ENCODE measurements around the gene CMC1. TPM values are rescaled to one million over a fixed set of nuclear protein-coding genes. Genes with fewer than 3 reads are reported as not detected.

The CMC1 gene
- total RNA-seq, 1 experiment from 2014 or later, result 16.5 TPM

- Histone ChIP-seq H3K23me2 (ENCODE audit: insufficient read length, low read depth, low read length, poor library complexity, severe bottlenecking) (peaks cover 6% of the 10 kb centered on the region), H3K4me2 (ENCODE audit: insufficient read depth, insufficient read length, low read length) (no peak overlapping the region), H3K79me1 (ENCODE audit: insufficient read depth, low read depth, low read length, poor library complexity, severe bottlenecking) (no peaks in the 10 kb centered on the region), H3K27ac (ENCODE audit: insufficient read length, low read depth, low read length) (no peak overlapping the region), H3T11ph (ENCODE audit: low read length) (no peak overlapping the region), H4K5ac (ENCODE audit: insufficient read length, low read depth, low read length) (no peak overlapping the region), H2BK20ac (ENCODE audit: low read depth, low read length, poor library complexity, severe bottlenecking) (no peak overlapping the region), H3K56ac (ENCODE audit: insufficient read length, low read depth, low read length) (no peak overlapping the region), H2BK12ac (ENCODE audit: insufficient read length, low read depth, low read length) (no peak overlapping the region), H2BK120ac (ENCODE audit: low read depth, low read length, poor library complexity, severe bottlenecking) (no peak overlapping the region), H2AK5ac (ENCODE audit: insufficient read length, low read length) (no peak overlapping the region), H4K8ac (replicated peaks; ENCODE audit: insufficient read length, low read depth, low read length) (no peak overlapping the region), H3K14ac (ENCODE audit: insufficient read depth, low read length) (no peak overlapping the region), H3K9ac (ENCODE audit: extremely low read depth, insufficient read length, low read length) (no peak overlapping the region), H2BK15ac (ENCODE audit: low read depth, low read length) (no peak overlapping the region), H3K23ac (ENCODE audit: insufficient read length, low read depth, low read length) (no peak overlapping the region), H3K4ac (ENCODE audit: low read depth, low read length) (no peak overlapping the region), H3K79me2 (ENCODE audit: insufficient read depth, low read length) (peaks cover 2% of the 10 kb centered on the region; the same call in 1 of the 2 replicates), H4K20me1 (ENCODE audit: control insufficient read depth, insufficient read depth, insufficient read length) (no peaks in the 10 kb centered on the region), H3K18ac (ENCODE audit: insufficient read length, low read depth, low read length) (no peak overlapping the region), H3K4me1 (ENCODE audit: insufficient read depth, low read length) (no peaks in the 10 kb centered on the region; the same call in 1 of the 2 replicates), H3K27me3 (ENCODE audit: insufficient read depth, low read length) (no peaks in the 10 kb centered on the region), H3K9me3 (ENCODE audit: control insufficient read depth, low read depth, low read length) (no peaks in the 10 kb centered on the region), H2AFZ (ENCODE audit: low read length) (no peak overlapping the region), H4K91ac (ENCODE audit: insufficient read length, low read depth, low read length) (no peak overlapping the region), H2BK5ac (ENCODE audit: insufficient read length, low read length) (no peak overlapping the region)
- no peak for DNase-seq
- H3K4me1 Mint-ChIP-seq, result peaks cover 23 to 25% of the 10 kb centered on the region in 2 experiments
- H3K27ac Mint-ChIP-seq, result no peak overlapping the region
- no peaks in the 10 kb centered on the region for H3K9me3 Mint-ChIP-seq
- H3K27me3 Mint-ChIP-seq (ENCODE audit: low read depth), result no peaks in the 10 kb centered on the region
- 0 out of 7 replicates have a peak, but pooled peaks cover 0 to 6% (median 0%) of the 10 kb centered on the region in 3 experiments for H3K36me3 Mint-ChIP-seq (ENCODE audit: insufficient read depth in 1 of 3, low read depth in 3 of 3)
- TF ChIP-seq CTCF (conservative IDR thresholded peaks at IDR 0.05), result no peak
- no CpG with 5 or more reads among the region's 1 CpG for WGBS (ENCODE audit: extremely low coverage, insufficient read length, low lambda C conversion rate)
- H3K4me3 Mint-ChIP-seq, result no peak overlapping the region
These were observed 104.3 kb downstream of the CMC1 start for GRCh38 chr3:28345690-28346089.

All from H9 (cell line).